GM12878 (cell line): ENCODE results near the gene COPG2. TPM values are rescaled to one million over a fixed set of nuclear protein-coding genes. Genes with fewer than 3 reads are reported as not detected.

ENCODE experiments used
- ATAC-seq: fragments of 200-7000 bp; cut with Tn5 transposase; 3 replicates; pipeline ENCODE4 v1.9.1; 2020; ENCODE audit warnings: mild to moderate bottlenecking, moderate library complexity
- BruUV-seq: library from RNA; stranded (reverse); fragments of 400-500 nt; replicated peaks from 2 replicates; lab custom pipeline; 2021; lab: Mats Ljungman, UMichigan
- CTCF ChIA-PET: fragments of 300-600 bp; sonication (Branson Sonifier 250); formaldehyde crosslinking; extraction: SDS; loops from one replicate; lab custom pipeline; 2021; ENCODE audit warnings: inconsistent platforms; lab: Yijun Ruan, JAX
- POLR2A ChIA-PET: fragments of 350-600 bp; formaldehyde crosslinking; extraction: SDS; loops from one replicate; lab custom pipeline; 2021; ENCODE audit warnings: inconsistent platforms; lab: Charles Lee
- RAD21 ChIA-PET: fragments of 300-600 bp; sonication (Branson Sonifier 250); formaldehyde crosslinking; loops from one replicate; lab custom pipeline; 2023; ENCODE audit warnings: antibody characterized with exemption; ENCODE audit not compliant: unreplicated experiment; lab: Charles Lee
- SMC1A ChIA-PET: fragments of 300-600 bp; sonication (Branson Sonifier 250); formaldehyde crosslinking; loops from one replicate; lab custom pipeline; 2023; ENCODE audit not compliant: unreplicated experiment, uncharacterized antibody; lab: Charles Lee
- DNase-seq: peaks from one replicate; pipeline ENCODE4 v3.0.0-alpha.2; 2011; ENCODE audit warnings: low read depth, low spot score
- FAIRE-seq: peaks from 3 replicates; lab custom pipeline; 2011; peaks lifted over from hg19 to GRCh38; lab: Jason Lieb, UNC
- H2AFZ ChIP-seq: 2 replicates; pipeline ENCODE4 v1.6.0; 2011; ENCODE audit warnings: low read depth, low read length, control low read depth; ENCODE audit not compliant: control insufficient read depth
- H3K27ac ChIP-seq: 2 replicates; pipeline ENCODE4 v1.5.1; 2011; ENCODE audit warnings: control low read depth; ENCODE audit not compliant: control insufficient read depth, insufficient read depth
- H3K27me3 ChIP-seq, 2 experiments: replicated peaks in 1 of 2; 2 replicates each; pipeline versions ENCODE4 v1.6.0 to v1.6.1; 2011; ENCODE audit warnings: low read length in 1 of 2; ENCODE audit not compliant: control insufficient read depth in 2 of 2, insufficient read depth in 2 of 2
- H3K36me3 ChIP-seq, 2 experiments: 2 replicates each; pipeline ENCODE4 v1.5.1; 2011; ENCODE audit warnings: low read length in 1 of 2; ENCODE audit not compliant: control insufficient read depth in 2 of 2, insufficient read depth in 2 of 2
- H3K4me1 ChIP-seq: 2 replicates; pipeline ENCODE4 v1.6.1; 2011; ENCODE audit warnings: mild to moderate bottlenecking, low read length, moderate library complexity, mixed read lengths; ENCODE audit not compliant: control insufficient read depth, insufficient read depth
- H3K4me2 ChIP-seq: 2 replicates; pipeline ENCODE4 v1.6.0; 2011; ENCODE audit warnings: control low read depth; ENCODE audit not compliant: control insufficient read depth, insufficient read depth
- H3K4me3 ChIP-seq: fragments of 200-600 bp; sonication (generic); 2 replicates; pipeline ENCODE4 v1.5.1; 2016
- H3K79me2 ChIP-seq: 2 replicates; pipeline ENCODE4 v1.6.0; 2011; ENCODE audit warnings: low read length; ENCODE audit not compliant: control insufficient read depth, insufficient read depth
- H3K9ac ChIP-seq: 2 replicates; pipeline ENCODE4 v1.8.0; 2011; ENCODE audit warnings: low read length, control low read depth, mixed read lengths; ENCODE audit not compliant: control insufficient read depth, insufficient read depth
- H3K9me3 ChIP-seq: replicated peaks from 3 replicates; pipeline ENCODE4 v1.5.1; 2011; ENCODE audit warnings: mild to moderate bottlenecking, low read length; ENCODE audit not compliant: control insufficient read depth, insufficient read depth
- H4K20me1 ChIP-seq: 2 replicates; pipeline ENCODE4 v1.6.0; 2011; ENCODE audit not compliant: control insufficient read depth, insufficient read depth
- CBFB ChIP-seq: IDR thresholded peaks from 2 replicates; pipeline ENCODE4 v1.6.1; 2016; ENCODE audit warnings: antibody characterized with exemption, low read depth
- HCFC1 ChIP-seq: fragments of 150-350 bp; IDR thresholded peaks from 2 replicates; pipeline ENCODE4 v1.6.1; 2014; ENCODE audit warnings: low read length
- HDGF ChIP-seq: fragments of 450-650 bp; IDR thresholded peaks from 2 replicates; pipeline ENCODE4 v1.6.1; 2016; ENCODE audit warnings: antibody characterized with exemption
- NFIC ChIP-seq: IDR thresholded peaks from 2 replicates; pipeline ENCODE4 v1.6.1; 2012; ENCODE audit warnings: low read depth, mild to moderate bottlenecking, inconsistent platforms, low read length, moderate library complexity
- NR2F1 ChIP-seq: fragments of 450-650 bp; conservative IDR thresholded peaks from 2 replicates; pipeline ENCODE4 v1.6.1; 2017; ENCODE audit warnings: mild to moderate bottlenecking
- TBL1XR1 ChIP-seq: IDR thresholded peaks from 2 replicates; pipeline ENCODE4 v1.6.1; 2012; ENCODE audit warnings: low read depth, low read length, improper control_type of control experiment
- WGBS: methylation state at CpG from one replicate; pipeline ENCODE4 v1.1.6; 2016; ENCODE audit warnings: low lambda C conversion rate; ENCODE audit not compliant: insufficient replicate concordance, insufficient coverage; ENCODE audit errors: missing lambda C conversion rate; 5-methylcytosine and 5-hydroxymethylcytosine counted together
- in situ Hi-C: fragments of 300-500 bp; cut with MboI; formaldehyde crosslinking; loops from 9 replicates; pipeline ENCODE4 v1.14.3; 2018; ENCODE audit warnings: mixed read lengths
- intact Hi-C: fragments of 100-400 bp; cut with micrococcal nuclease; formaldehyde crosslinking; loops from one replicate; pipeline ENCODE4 v1.14.2; 2022; ENCODE audit not compliant: unreplicated experiment
- polyA plus RNA-seq, 11 experiments: library from polyadenylated mRNA; depleted of rRNA in 4 of 11; unstranded in 6 of 11; stranded (reverse) in 5 of 11; fragments of >200 nt; fragmentation: Nextera tagmentation in 4 of 11; fragmentation: Illumina TruSeq in 1 of 11; extraction: Ambion mirVana in 4 of 11; extraction: Trizol in 1 of 11; gene quantifications; 1 replicate in 1 of 11; 2 replicates in 10 of 11; pipeline versions ENCODE4 v1.2.1 to v1.2.3, GENCODE V29; 2011 to 2016; ENCODE audit warnings: inconsistent platforms in 2 of 11, missing spikeins in 2 of 11, low read depth in 1 of 11
- total RNA-seq, 4 experiments: library from RNA; depleted of rRNA in 3 of 4; stranded (reverse); fragments of >200 nt in 3 of 4; fragmentation: Illumina TruSeq in 1 of 4; extraction: Trizol in 1 of 4; gene quantifications; 2 replicates each; pipeline versions ENCODE4 v1.2.1 to v1.2.3, GENCODE V29; 2013 to 2021
- TF ChIP-seq, protein P1 (sequence below): fragments of 450-650 bp; IDR thresholded peaks from 2 replicates; pipeline ENCODE4 v1.6.1; 2017; ENCODE audit warnings: mild to moderate bottlenecking

The COPG2 gene
- total and polyA plus RNA-seq, 10 of the 15 experiments (the other 5 are each of a cell fraction or from before 2014, with no cell fraction given): 3.4 to 37.8 (median 16.7) TPM

DNA sequence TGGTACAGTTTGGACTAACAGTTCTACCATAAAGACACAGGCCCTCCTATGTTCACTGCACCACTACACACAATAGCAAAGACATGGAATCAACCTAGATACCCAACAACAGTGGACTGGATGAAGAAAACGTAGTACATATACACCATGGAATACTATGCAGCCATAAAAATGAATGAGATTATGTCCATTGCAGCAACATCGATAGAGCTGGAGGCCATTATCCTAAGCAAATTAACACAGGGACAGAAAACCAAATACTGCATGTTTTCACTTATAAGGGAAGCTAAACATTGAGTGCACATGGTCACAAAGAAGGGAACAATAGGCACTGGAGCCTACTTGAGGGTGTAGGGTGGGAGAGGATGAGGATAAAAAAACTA is 101.7 kb downstream of the COPG2 start:
- Histone ChIP-seq H3K79me2 (no peaks in the 10 kb centered on the region), H3K27me3 (no peaks in the 10 kb centered on the region), H3K9me3 (peaks cover 8% of the 10 kb centered on the region), H3K4me1 (no peaks in the 10 kb centered on the region), H3K9ac (no peak overlapping the region), H3K36me3 (no peaks in the 10 kb centered on the region), H2AFZ (no peak overlapping the region), H3K4me3 (no peak overlapping the region), H3K27ac (no peak overlapping the region), H4K20me1 (no peaks in the 10 kb centered on the region), H3K4me2 (no peak overlapping the region)
- in situ Hi-C loops (no loop called here), intact Hi-C loops (no loop called here)
- SMC1A ChIA-PET: no interaction called here
- RAD21 ChIA-PET: no interaction called here
- POLR2A ChIA-PET: no interaction called here
- ATAC-seq (no peak), FAIRE-seq (no peak), DNase-seq (no peak)
- no TSS peak for BruUV-seq
- 50% methylated on average over 2 of the region's 2 CpGs for WGBS
- TF ChIP-seq, protein P1, sequence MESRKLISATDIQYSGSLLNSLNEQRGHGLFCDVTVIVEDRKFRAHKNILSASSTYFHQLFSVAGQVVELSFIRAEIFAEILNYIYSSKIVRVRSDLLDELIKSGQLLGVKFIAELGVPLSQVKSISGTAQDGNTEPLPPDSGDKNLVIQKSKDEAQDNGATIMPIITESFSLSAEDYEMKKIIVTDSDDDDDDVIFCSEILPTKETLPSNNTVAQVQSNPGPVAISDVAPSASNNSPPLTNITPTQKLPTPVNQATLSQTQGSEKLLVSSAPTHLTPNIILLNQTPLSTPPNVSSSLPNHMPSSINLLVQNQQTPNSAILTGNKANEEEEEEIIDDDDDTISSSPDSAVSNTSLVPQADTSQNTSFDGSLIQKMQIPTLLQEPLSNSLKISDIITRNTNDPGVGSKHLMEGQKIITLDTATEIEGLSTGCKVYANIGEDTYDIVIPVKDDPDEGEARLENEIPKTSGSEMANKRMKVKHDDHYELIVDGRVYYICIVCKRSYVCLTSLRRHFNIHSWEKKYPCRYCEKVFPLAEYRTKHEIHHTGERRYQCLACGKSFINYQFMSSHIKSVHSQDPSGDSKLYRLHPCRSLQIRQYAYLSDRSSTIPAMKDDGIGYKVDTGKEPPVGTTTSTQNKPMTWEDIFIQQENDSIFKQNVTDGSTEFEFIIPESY: no peak
- no peak for TF ChIP-seq NR2F1
- no peak for TF ChIP-seq HCFC1
- TF ChIP-seq CBFB: no peak
- TF ChIP-seq NFIC: no peak
- no peak for TF ChIP-seq TBL1XR1
- TF ChIP-seq HDGF: no peak
- CTCF ChIA-PET: interaction anchor here (0.6 kb wide), 1 partner anchor 191 kb away, joined by 3 read pairs; no protein-coding TSS in a partner anchor
